Measurements from ENCODE around the gene PIGX.
"Not testable (repeated sequence)": the region's sequence is repeated elsewhere in the genome, so short reads cannot be mapped to it uniquely, and the experiment has no call there.

PIGX gene

GRCh38 chr3:196726788-196727675 is 14.9 kb downstream of the PIGX start:
- peak overlapping the region; percentile 52 for H3K27ac Mint-ChIP-seq
- H3K36me3 Mint-ChIP-seq (ENCODE audit: low read depth), result peaks cover 68% of the 10 kb centered on the region
- peak; percentile 33 for DNase-seq (ENCODE audit: low spot score)
- H3K27me3 Mint-ChIP-seq (ENCODE audit: low read depth), result no peaks in the 10 kb centered on the region
- peaks cover 8% of the 10 kb centered on the region for H3K9me3 Mint-ChIP-seq
- H3K4me3 Mint-ChIP-seq, result peak overlapping the region; percentile 12
- H3K4me1 Mint-ChIP-seq (ENCODE audit: low read depth), result peaks cover 24% of the 10 kb centered on the region

- Mint-ChIP-seq H3K4me1 (ENCODE audit: low read depth) (peaks cover 9% of the 10 kb centered on the region), H3K27ac (no peak overlapping the region), H3K9me3 (peaks cover 6% of the 10 kb centered on the region), H3K4me3 (no peak overlapping the region), H3K36me3 (ENCODE audit: low read depth) (peaks cover 39% of the 10 kb centered on the region), H3K27me3 (ENCODE audit: low read depth) (no peaks in the 10 kb centered on the region)
- DNase-seq (ENCODE audit: low spot score), result no peak
Observed at GRCh38 chr3:196735751-196736150, 23.6 kb downstream of the PIGX start.

- H3K4me1 Mint-ChIP-seq (ENCODE audit: low read depth), result peaks cover 14% of the 10 kb centered on the region
- no peak overlapping the region for H3K4me3 Mint-ChIP-seq
- H3K27ac Mint-ChIP-seq, result peak overlapping the region; percentile 22
- no peak for DNase-seq (ENCODE audit: low spot score)
- H3K27me3 Mint-ChIP-seq (ENCODE audit: low read depth), result no peaks in the 10 kb centered on the region
- H3K9me3 Mint-ChIP-seq, result peaks cover 6% of the 10 kb centered on the region
- peaks cover 39% of the 10 kb centered on the region for H3K36me3 Mint-ChIP-seq (ENCODE audit: low read depth)
Observed at GRCh38 chr3:196736670-196737374, 24.6 kb downstream of the PIGX start.

- H3K36me3 Mint-ChIP-seq (ENCODE audit: low read depth), result peaks cover 38% of the 10 kb centered on the region
- H3K27ac Mint-ChIP-seq, result no peak overlapping the region
- no peak for DNase-seq (ENCODE audit: low spot score)
Observed at GRCh38 chr3:196737655-196738054, 25.5 kb downstream of the PIGX start.

GRCh38 chr3:196739671-196740480 is 27.7 kb downstream of the PIGX start, which contains the start of gene PAK2:
TSS of gene PAK2 (plus strand) at chr3:196739857. CDS start at chr3:196782647, 42,790 bp downstream.
- Mint-ChIP-seq H3K36me3 (ENCODE audit: low read depth) (peaks cover 35% of the 10 kb centered on the region), H3K27ac (peak within 1 kb of the TSS; percentile 99), H3K4me1 (ENCODE audit: low read depth) (peaks cover 24% of the 10 kb centered on the region), H3K4me3 (peak within 1 kb of the TSS; percentile 99), H3K27me3 (ENCODE audit: low read depth) (no peaks in the 10 kb centered on the region), H3K9me3 (peaks cover 6% of the 10 kb centered on the region)
- peak; percentile 90 for DNase-seq (ENCODE audit: low spot score)

More at GRCh38 chr3:196737655-196738054, 25.5 kb downstream of the PIGX start:
- Mint-ChIP-seq H3K9me3 (peaks cover 6% of the 10 kb centered on the region), H3K4me3 (no peak overlapping the region), H3K4me1 (ENCODE audit: low read depth) (peaks cover 14% of the 10 kb centered on the region), H3K27me3 (ENCODE audit: low read depth) (no peaks in the 10 kb centered on the region)

- no peaks in the 10 kb centered on the region for H3K27me3 Mint-ChIP-seq (ENCODE audit: low read depth)
- H3K4me3 Mint-ChIP-seq, result peak overlapping the region; percentile 99
- H3K4me1 Mint-ChIP-seq (ENCODE audit: low read depth), result peaks cover 24% of the 10 kb centered on the region
- H3K36me3 Mint-ChIP-seq (ENCODE audit: low read depth), result peaks cover 32% of the 10 kb centered on the region
- peak; percentile 49 for DNase-seq (ENCODE audit: low spot score)
- peak overlapping the region; percentile 99 for H3K27ac Mint-ChIP-seq
- peaks cover 6% of the 10 kb centered on the region for H3K9me3 Mint-ChIP-seq
Observed at GRCh38 chr3:196740481-196741248, 28.5 kb downstream of the PIGX start.

- Mint-ChIP-seq H3K4me1 (ENCODE audit: low read depth) (peaks cover 25% of the 10 kb centered on the region), H3K36me3 (ENCODE audit: low read depth) (peaks cover 38% of the 10 kb centered on the region), H3K4me3 (peak overlapping the region; percentile 99), H3K9me3 (peaks cover 6% of the 10 kb centered on the region), H3K27ac (peak overlapping the region; percentile 99), H3K27me3 (ENCODE audit: low read depth) (no peaks in the 10 kb centered on the region)
- no peak for DNase-seq (ENCODE audit: low spot score)
Observed at GRCh38 chr3:196741249-196741889, 29.2 kb downstream of the PIGX start.

GRCh38 chr3:196743569-196743968 is 31.4 kb downstream of the PIGX start:
- not testable (repeated sequence) for DNase-seq (ENCODE audit: low spot score); H3K9me3 Mint-ChIP-seq; H3K27ac Mint-ChIP-seq; H3K4me3 Mint-ChIP-seq; H3K27me3 Mint-ChIP-seq (ENCODE audit: low read depth)
- H3K36me3 Mint-ChIP-seq (ENCODE audit: low read depth), result peaks cover 47% of the 10 kb centered on the region
- peaks cover 28% of the 10 kb centered on the region for H3K4me1 Mint-ChIP-seq (ENCODE audit: low read depth)

GRCh38 chr3:196749125-196749524 is 36.9 kb downstream of the PIGX start:
- no peaks in the 10 kb centered on the region for H3K27me3 Mint-ChIP-seq (ENCODE audit: low read depth)
- peaks cover 68% of the 10 kb centered on the region for H3K36me3 Mint-ChIP-seq (ENCODE audit: low read depth)
- peaks cover 6% of the 10 kb centered on the region for H3K9me3 Mint-ChIP-seq
- no peak overlapping the region for H3K27ac Mint-ChIP-seq
- no peak overlapping the region for H3K4me3 Mint-ChIP-seq
- DNase-seq (ENCODE audit: low spot score), result no peak
- peaks cover 22% of the 10 kb centered on the region for H3K4me1 Mint-ChIP-seq (ENCODE audit: low read depth)

- H3K9me3 Mint-ChIP-seq, result peaks cover 21% of the 10 kb centered on the region
- H3K4me1 Mint-ChIP-seq (ENCODE audit: low read depth), result peaks cover 38% of the 10 kb centered on the region
- H3K27me3 Mint-ChIP-seq (ENCODE audit: low read depth), result no peaks in the 10 kb centered on the region
- no peak for DNase-seq (ENCODE audit: low spot score)
- peaks cover 80% of the 10 kb centered on the region for H3K36me3 Mint-ChIP-seq (ENCODE audit: low read depth)
- H3K4me3 Mint-ChIP-seq, result no peak overlapping the region
- H3K27ac Mint-ChIP-seq, result no peak overlapping the region
Observed at GRCh38 chr3:196753201-196753600, 41.0 kb downstream of the PIGX start.

GRCh38 chr3:196754091-196754981 is 42.2 kb downstream of the PIGX start:
- peak overlapping the region; percentile 28 for H3K27ac Mint-ChIP-seq

GRCh38 chr3:196756732-196757131 is 44.6 kb downstream of the PIGX start:
- Mint-ChIP-seq H3K4me1 (ENCODE audit: low read depth) (peaks cover 36% of the 10 kb centered on the region), H3K4me3 (no peak overlapping the region), H3K27me3 (ENCODE audit: low read depth) (no peaks in the 10 kb centered on the region), H3K27ac (no peak overlapping the region), H3K9me3 (peaks cover 25% of the 10 kb centered on the region), H3K36me3 (ENCODE audit: low read depth) (peaks cover 65% of the 10 kb centered on the region)
- no peak for DNase-seq (ENCODE audit: low spot score)

More at GRCh38 chr3:196754091-196754981, 42.2 kb downstream of the PIGX start:
- Mint-ChIP-seq H3K9me3 (peaks cover 21% of the 10 kb centered on the region), H3K4me3 (no peak overlapping the region), H3K4me1 (ENCODE audit: low read depth) (peaks cover 35% of the 10 kb centered on the region), H3K27me3 (ENCODE audit: low read depth) (no peaks in the 10 kb centered on the region), H3K36me3 (ENCODE audit: low read depth) (peaks cover 73% of the 10 kb centered on the region)
- DNase-seq (ENCODE audit: low spot score), result no peak

Measured in T-helper 2 cell treated with Interferon-gamma antibody and Interleukin-4, amounts not matched to agents 5 μg/mL and 100 μg/mL, for 36 hours (primary cell).